ENCODE data around the gene UBE2E3. TPM values are rescaled to one million over a fixed set of nuclear protein-coding genes. Genes with fewer than 3 reads are reported as not detected.

Gene UBE2E3
- total RNA-seq, 1 donor from 2014 or later = 379 TPM

GRCh38 chr2:181072486-181073235 is 92.3 kb downstream of the UBE2E3 start:
- Histone ChIP-seq H3K4me2 (no peak overlapping the region), H4K20me1 (ENCODE audit: low read depth) (no peaks in the 10 kb centered on the region), H3F3A (ENCODE audit: low read depth) (no peaks in the 10 kb centered on the region), H3K27ac (no peak overlapping the region), H3K79me2 (ENCODE audit: low read depth) (peaks cover 13% of the 10 kb centered on the region), H3K4me1 (no peaks in the 10 kb centered on the region), H2AFZ (replicated peaks) (no peak overlapping the region), H3K9me3 (ENCODE audit: low read depth) (no peaks in the 10 kb centered on the region), H3K27me3 (no peaks in the 10 kb centered on the region), H3K36me3 (no peaks in the 10 kb centered on the region), H3K9ac (no peak overlapping the region), H3K4me3 (no peak overlapping the region)
- Mint-ChIP-seq H3K9me3 (no peaks in the 10 kb centered on the region), H3K27ac (no peak overlapping the region), H3K27me3 (ENCODE audit: insufficient read depth, low read depth) (no peaks in the 10 kb centered on the region), H3K4me1 (peaks cover 3% of the 10 kb centered on the region), H3K36me3 (peaks cover 6% of the 10 kb centered on the region), H3K4me3 (no peak overlapping the region)
- no peak for DNase-seq (ENCODE audit: low spot score)
- TF ChIP-seq EZH2phosphoT487 (IDR thresholded peaks at IDR 0.05) (no peak), CTCF (IDR thresholded peaks at IDR 0.05) (no peak), EZH2 (IDR thresholded peaks at IDR 0.05) (no peak)

- H3K4me2 ChIP-seq = no peak overlapping the region
- Mint-ChIP-seq H3K27ac (no peak overlapping the region), H3K9me3 (no peaks in the 10 kb centered on the region)
Measured at GRCh38 chr2:181073896-181074295, 93.5 kb downstream of the UBE2E3 start.

GRCh38 chr2:181074457-181074856 is 94.1 kb downstream of the UBE2E3 start:
- TF ChIP-seq EZH2 (IDR thresholded peaks at IDR 0.05) (no peak), EZH2phosphoT487 (IDR thresholded peaks at IDR 0.05) (no peak), CTCF (IDR thresholded peaks at IDR 0.05) (no peak)
- H3K4me2 ChIP-seq = no peak overlapping the region

More at GRCh38 chr2:181073896-181074295, 93.5 kb downstream of the UBE2E3 start:
- Histone ChIP-seq H3K27ac (no peak overlapping the region), H2AFZ (replicated peaks) (no peak overlapping the region), H3K4me3 (no peak overlapping the region), H3K79me2 (ENCODE audit: low read depth) (peaks cover 6% of the 10 kb centered on the region), H3K9ac (no peak overlapping the region), H3K36me3 (no peaks in the 10 kb centered on the region), H4K20me1 (ENCODE audit: low read depth) (no peaks in the 10 kb centered on the region), H3K27me3 (no peaks in the 10 kb centered on the region), H3K4me1 (no peaks in the 10 kb centered on the region), H3F3A (ENCODE audit: low read depth) (no peaks in the 10 kb centered on the region), H3K9me3 (ENCODE audit: low read depth) (no peaks in the 10 kb centered on the region)
- no peak for TF ChIP-seq EZH2phosphoT487 (IDR thresholded peaks at IDR 0.05)
- TF ChIP-seq EZH2 (IDR thresholded peaks at IDR 0.05) = no peak
- no peak for TF ChIP-seq CTCF (IDR thresholded peaks at IDR 0.05)
- no peak for DNase-seq (ENCODE audit: low spot score)
- Mint-ChIP-seq H3K4me3 (no peak overlapping the region), H3K27me3 (ENCODE audit: insufficient read depth, low read depth) (no peaks in the 10 kb centered on the region), H3K4me1 (peaks cover 3% of the 10 kb centered on the region), H3K36me3 (peaks cover 6% of the 10 kb centered on the region)

More at GRCh38 chr2:181074457-181074856, 94.1 kb downstream of the UBE2E3 start:
- Histone ChIP-seq H3K9me3 (ENCODE audit: low read depth) (no peaks in the 10 kb centered on the region), H3K4me1 (no peaks in the 10 kb centered on the region), H3F3A (ENCODE audit: low read depth) (no peaks in the 10 kb centered on the region), H3K4me3 (no peak overlapping the region), H3K36me3 (no peaks in the 10 kb centered on the region), H3K27me3 (no peaks in the 10 kb centered on the region), H3K9ac (no peak overlapping the region), H2AFZ (replicated peaks) (no peak overlapping the region), H3K27ac (no peak overlapping the region), H3K79me2 (ENCODE audit: low read depth) (peaks cover 6% of the 10 kb centered on the region), H4K20me1 (ENCODE audit: low read depth) (no peaks in the 10 kb centered on the region)
- Mint-ChIP-seq H3K27me3 (ENCODE audit: insufficient read depth, low read depth) (no peaks in the 10 kb centered on the region), H3K9me3 (no peaks in the 10 kb centered on the region), H3K27ac (no peak overlapping the region), H3K36me3 (peaks cover 6% of the 10 kb centered on the region), H3K4me1 (peaks cover 3% of the 10 kb centered on the region), H3K4me3 (no peak overlapping the region)
- DNase-seq (ENCODE audit: low spot score) = no peak
